OCI-LY3 (cell line): Measurements from ENCODE around the gene ZNF445.

Source experiments
- H2AFZ ChIP-seq: fragments of 200-600, 300-600 bp; shearing (Covaris generic); 2 replicates; pipeline ENCODE4 v1.6.0; 2014; ENCODE audit warnings: antibody characterized with exemption, low read depth, low read length
- H3K27ac ChIP-seq: fragments of 200-600, 300-600 bp; sonication (generic); 2 replicates; pipeline ENCODE4 v1.5.1; 2014; ENCODE audit warnings: mild to moderate bottlenecking, low read length, moderate library complexity, mixed read lengths
- H3K27me3 ChIP-seq: fragments of 200-600, 300-600 bp; sonication (generic); 2 replicates; pipeline ENCODE4 v1.6.1; 2014; ENCODE audit warnings: low read depth, low read length, mixed read lengths
- H3K36me3 ChIP-seq: fragments of 200-600, 300-600 bp; sonication (generic); replicated peaks from 2 replicates; pipeline ENCODE3; 2014; ENCODE audit warnings: low read depth, low read length, mixed read lengths
- H3K4me1 ChIP-seq: fragments of 300-600, 200-600 bp; sonication (generic); 2 replicates; pipeline ENCODE4 v1.6.1; 2014; ENCODE audit warnings: low read length, mixed read lengths
- H3K4me2 ChIP-seq: fragments of 200-600, 300-600 bp; sonication (generic); 2 replicates; pipeline ENCODE4 v1.6.1; 2014; ENCODE audit warnings: low read length, mixed read lengths
- H3K4me3 ChIP-seq: fragments of 300-600, 200-600 bp; sonication (generic); 2 replicates; pipeline ENCODE4 v1.5.1; 2014; ENCODE audit warnings: antibody characterized with exemption, mild to moderate bottlenecking, low read length, moderate library complexity
- H3K79me2 ChIP-seq: fragments of 300-600, 200-600 bp; shearing (Covaris generic); 2 replicates; pipeline ENCODE4 v1.6.1; 2014; ENCODE audit warnings: mild to moderate bottlenecking, low read length, mixed read lengths
- H3K9ac ChIP-seq: fragments of 300-600, 200-600 bp; shearing (Covaris generic); 2 replicates; pipeline ENCODE4 v1.6.0; 2014; ENCODE audit warnings: mild to moderate bottlenecking, low read length, moderate library complexity
- H3K9me3 ChIP-seq: fragments of 200-600, 300-600 bp; shearing (Covaris generic); 2 replicates; pipeline ENCODE4 v1.6.1; 2014; ENCODE audit warnings: low read length, mixed read lengths; ENCODE audit not compliant: insufficient read depth
- H4K20me1 ChIP-seq: fragments of 200-600, 300-600 bp; sonication (generic); 2 replicates; pipeline ENCODE4 v1.6.1; 2016; ENCODE audit warnings: low read length, mixed read lengths; ENCODE audit not compliant: insufficient read depth
- EZH2phosphoT487 ChIP-seq: fragments of 200-600 bp; shearing (Covaris generic); IDR thresholded peaks from 2 replicates; pipeline ENCODE4 v1.6.1; 2018; ENCODE audit warnings: antibody characterized with exemption, mixed run types, low read depth
- TF ChIP-seq, protein P1 (sequence below): fragments of 200-600, 300-600 bp; sonication (generic); IDR thresholded peaks from 2 replicates; pipeline ENCODE4 v1.5.1; 2014; ENCODE audit warnings: antibody characterized with exemption, low read length, low read depth

ZNF445 gene

GRCh38 chr3:44510000-44510368 is 32.5 kb upstream of the ZNF445 start:
- H3K4me3 ChIP-seq: peak overlapping the region; percentile 96
- H3K4me1 ChIP-seq: peaks cover 21% of the 10 kb centered on the region
- H3K4me2 ChIP-seq: peak overlapping the region; percentile 89
- H3K27ac ChIP-seq: peak overlapping the region; percentile 61
- H4K20me1 ChIP-seq: peaks cover 12% of the 10 kb centered on the region
- no peaks in the 10 kb centered on the region; the same call in 1 of the 2 replicates for H3K9me3 ChIP-seq
- H3K36me3 ChIP-seq: peaks cover 31% of the 10 kb centered on the region
- H3K79me2 ChIP-seq: peaks cover 54% of the 10 kb centered on the region
- peak overlapping the region; percentile 94 for H3K9ac ChIP-seq
- no peaks in the 10 kb centered on the region for H3K27me3 ChIP-seq
- TF ChIP-seq, protein P1, sequence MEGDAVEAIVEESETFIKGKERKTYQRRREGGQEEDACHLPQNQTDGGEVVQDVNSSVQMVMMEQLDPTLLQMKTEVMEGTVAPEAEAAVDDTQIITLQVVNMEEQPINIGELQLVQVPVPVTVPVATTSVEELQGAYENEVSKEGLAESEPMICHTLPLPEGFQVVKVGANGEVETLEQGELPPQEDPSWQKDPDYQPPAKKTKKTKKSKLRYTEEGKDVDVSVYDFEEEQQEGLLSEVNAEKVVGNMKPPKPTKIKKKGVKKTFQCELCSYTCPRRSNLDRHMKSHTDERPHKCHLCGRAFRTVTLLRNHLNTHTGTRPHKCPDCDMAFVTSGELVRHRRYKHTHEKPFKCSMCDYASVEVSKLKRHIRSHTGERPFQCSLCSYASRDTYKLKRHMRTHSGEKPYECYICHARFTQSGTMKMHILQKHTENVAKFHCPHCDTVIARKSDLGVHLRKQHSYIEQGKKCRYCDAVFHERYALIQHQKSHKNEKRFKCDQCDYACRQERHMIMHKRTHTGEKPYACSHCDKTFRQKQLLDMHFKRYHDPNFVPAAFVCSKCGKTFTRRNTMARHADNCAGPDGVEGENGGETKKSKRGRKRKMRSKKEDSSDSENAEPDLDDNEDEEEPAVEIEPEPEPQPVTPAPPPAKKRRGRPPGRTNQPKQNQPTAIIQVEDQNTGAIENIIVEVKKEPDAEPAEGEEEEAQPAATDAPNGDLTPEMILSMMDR: no peak
- TF ChIP-seq EZH2phosphoT487: no peak
- peak overlapping the region; percentile 89 for H2AFZ ChIP-seq

DNA sequence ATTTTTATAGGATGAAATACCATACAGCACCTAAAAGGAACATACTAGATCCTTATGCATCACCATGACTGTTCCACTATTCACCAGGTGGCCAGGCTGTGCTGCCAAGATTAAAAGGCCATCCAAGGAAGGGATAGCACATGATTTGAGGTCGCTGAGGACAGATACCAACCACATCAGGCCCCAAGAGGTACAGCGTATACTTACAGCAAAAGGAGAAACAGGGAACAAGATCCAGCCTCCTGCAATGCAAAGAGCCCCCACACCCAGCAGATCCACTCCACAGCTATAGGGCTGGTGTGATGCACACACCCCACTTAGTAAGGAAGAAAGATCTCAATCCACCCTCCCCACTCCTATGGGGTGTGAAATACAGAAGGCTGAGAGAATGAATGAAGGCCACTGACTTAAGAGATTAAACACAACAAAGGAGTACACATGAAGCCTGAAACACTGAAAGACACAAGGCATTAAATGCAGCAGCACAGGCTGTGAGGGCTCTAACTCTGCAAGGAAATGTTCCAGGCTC is 32.0 kb upstream of the ZNF445 start:
- peaks cover 21% of the 10 kb centered on the region for H3K4me1 ChIP-seq
- H3K9ac ChIP-seq: peak overlapping the region; percentile 94
- peak overlapping the region; percentile 96 for H3K4me3 ChIP-seq
- TF ChIP-seq EZH2phosphoT487: no peak
- TF ChIP-seq, protein P1: no peak
- H3K9me3 ChIP-seq: no peaks in the 10 kb centered on the region; the same call in 1 of the 2 replicates
- H3K4me2 ChIP-seq: peak overlapping the region; percentile 89
- peaks cover 57% of the 10 kb centered on the region for H3K79me2 ChIP-seq
- peaks cover 12% of the 10 kb centered on the region for H4K20me1 ChIP-seq
- no peaks in the 10 kb centered on the region for H3K27me3 ChIP-seq
- H3K27ac ChIP-seq: peak overlapping the region; percentile 61
- no peak overlapping the region for H2AFZ ChIP-seq
- H3K36me3 ChIP-seq: peaks cover 32% of the 10 kb centered on the region

DNA sequence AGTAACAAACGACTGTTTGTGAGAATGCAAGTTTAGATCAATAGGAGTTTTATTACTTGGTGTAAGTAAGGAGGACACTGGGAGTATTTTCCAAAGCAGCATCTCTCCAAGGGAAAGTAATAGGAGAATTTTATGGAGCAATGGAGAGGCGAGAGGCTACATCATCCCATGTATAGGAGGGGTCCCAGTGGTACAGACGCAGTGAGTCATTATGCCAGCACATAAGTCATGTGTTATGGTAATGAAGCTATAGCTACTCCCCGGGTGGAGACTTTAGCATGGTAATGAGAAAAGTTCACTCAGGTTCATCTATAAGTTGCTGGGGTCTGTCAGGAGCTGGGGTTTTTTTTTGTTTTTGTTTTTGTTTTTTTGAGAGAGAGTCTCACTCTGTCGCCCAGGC is 29.5 kb upstream of the ZNF445 start:
- Histone ChIP-seq H3K4me1 (peaks cover 17% of the 10 kb centered on the region), H3K9ac (no peak overlapping the region), H2AFZ (no peak overlapping the region), H3K36me3 (peaks cover 46% of the 10 kb centered on the region), H3K27ac (no peak overlapping the region), H3K4me3 (no peak overlapping the region), H4K20me1 (peaks cover 12% of the 10 kb centered on the region), H3K9me3 (peaks cover 9% of the 10 kb centered on the region), H3K27me3 (no peaks in the 10 kb centered on the region), H3K79me2 (peaks cover 71% of the 10 kb centered on the region), H3K4me2 (no peak overlapping the region)
- TF ChIP-seq EZH2phosphoT487: no peak
- TF ChIP-seq, protein P1: no peak

- H3K4me1 ChIP-seq: peaks cover 13% of the 10 kb centered on the region
- peaks cover 12% of the 10 kb centered on the region for H4K20me1 ChIP-seq
- peaks cover 13% of the 10 kb centered on the region for H3K9me3 ChIP-seq
- H3K4me3 ChIP-seq: no peak overlapping the region
- H2AFZ ChIP-seq: no peak overlapping the region
- no peaks in the 10 kb centered on the region for H3K27me3 ChIP-seq
- peaks cover 50% of the 10 kb centered on the region for H3K36me3 ChIP-seq
- peaks cover 75% of the 10 kb centered on the region for H3K79me2 ChIP-seq
- H3K4me2 ChIP-seq: no peak overlapping the region
- TF ChIP-seq, protein P1: no peak
- TF ChIP-seq EZH2phosphoT487: no peak
- no peak overlapping the region for H3K27ac ChIP-seq
- no peak overlapping the region for H3K9ac ChIP-seq
Measured at GRCh38 chr3:44506556-44506955, 29.1 kb upstream of the ZNF445 start.
